ENCODE results near the gene SHB.

The SHB gene

DNA sequence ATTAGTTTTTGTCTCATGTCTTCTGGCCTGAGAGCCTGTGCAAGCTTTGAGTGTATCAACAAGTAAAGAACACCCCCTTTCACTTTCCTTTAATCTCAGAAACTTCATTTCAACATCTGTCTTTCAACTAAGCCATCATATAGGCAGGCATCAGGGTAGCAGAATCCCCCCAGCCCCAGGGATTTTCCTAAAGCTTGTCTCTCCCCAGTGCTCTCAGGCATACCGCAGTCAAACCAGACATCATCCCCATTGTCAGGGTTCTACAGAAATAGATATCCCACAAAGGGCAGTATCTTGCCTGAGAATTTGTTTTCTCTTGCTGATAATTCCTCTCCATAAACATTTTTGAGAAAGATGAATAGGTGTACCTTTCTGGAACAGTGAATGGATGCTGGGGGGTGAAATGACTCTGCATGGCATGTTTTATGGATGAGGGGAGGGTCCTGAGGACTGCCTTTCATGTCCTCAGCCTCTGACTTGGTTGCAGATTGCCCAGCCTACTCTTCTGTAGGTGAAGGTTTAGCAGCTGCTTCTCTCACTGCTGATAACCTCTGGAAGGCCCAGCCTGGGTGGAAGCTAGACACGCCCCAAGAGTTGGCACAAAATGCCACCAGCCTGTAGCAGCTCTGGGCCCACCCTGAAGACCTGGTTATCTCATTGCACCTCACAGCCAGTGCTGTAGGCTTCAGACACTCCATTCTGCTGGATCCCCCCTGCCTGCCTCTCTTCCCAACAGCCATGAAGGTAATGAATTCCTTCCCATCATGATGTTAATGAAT is 20.5 kb upstream of the SHB start:
- H2AFZ ChIP-seq, result no peak overlapping the region
- no peaks in the 10 kb centered on the region for H3K79me2 ChIP-seq
- no peak overlapping the region for H3K4me3 ChIP-seq (ENCODE audit: low read depth, low read length)
- H3K27ac ChIP-seq, result no peak overlapping the region
- H3K27me3 ChIP-seq (ENCODE audit: control insufficient read depth, insufficient read depth, low read length), result no peaks in the 10 kb centered on the region
- TF ChIP-seq, protein P1, sequence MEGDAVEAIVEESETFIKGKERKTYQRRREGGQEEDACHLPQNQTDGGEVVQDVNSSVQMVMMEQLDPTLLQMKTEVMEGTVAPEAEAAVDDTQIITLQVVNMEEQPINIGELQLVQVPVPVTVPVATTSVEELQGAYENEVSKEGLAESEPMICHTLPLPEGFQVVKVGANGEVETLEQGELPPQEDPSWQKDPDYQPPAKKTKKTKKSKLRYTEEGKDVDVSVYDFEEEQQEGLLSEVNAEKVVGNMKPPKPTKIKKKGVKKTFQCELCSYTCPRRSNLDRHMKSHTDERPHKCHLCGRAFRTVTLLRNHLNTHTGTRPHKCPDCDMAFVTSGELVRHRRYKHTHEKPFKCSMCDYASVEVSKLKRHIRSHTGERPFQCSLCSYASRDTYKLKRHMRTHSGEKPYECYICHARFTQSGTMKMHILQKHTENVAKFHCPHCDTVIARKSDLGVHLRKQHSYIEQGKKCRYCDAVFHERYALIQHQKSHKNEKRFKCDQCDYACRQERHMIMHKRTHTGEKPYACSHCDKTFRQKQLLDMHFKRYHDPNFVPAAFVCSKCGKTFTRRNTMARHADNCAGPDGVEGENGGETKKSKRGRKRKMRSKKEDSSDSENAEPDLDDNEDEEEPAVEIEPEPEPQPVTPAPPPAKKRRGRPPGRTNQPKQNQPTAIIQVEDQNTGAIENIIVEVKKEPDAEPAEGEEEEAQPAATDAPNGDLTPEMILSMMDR (IDR thresholded peaks at IDR 0.05), result no peak
- no peaks in the 10 kb centered on the region for H3K36me3 ChIP-seq (ENCODE audit: control insufficient read depth, insufficient read depth, low read length)
- H3K4me1 ChIP-seq, result no peaks in the 10 kb centered on the region
- H3K9me3 ChIP-seq (ENCODE audit: control insufficient read depth, low read length), result no peaks in the 10 kb centered on the region
- no peak overlapping the region for H3K4me2 ChIP-seq (ENCODE audit: low read length)
- H3K9ac ChIP-seq, result no peak overlapping the region

DNA sequence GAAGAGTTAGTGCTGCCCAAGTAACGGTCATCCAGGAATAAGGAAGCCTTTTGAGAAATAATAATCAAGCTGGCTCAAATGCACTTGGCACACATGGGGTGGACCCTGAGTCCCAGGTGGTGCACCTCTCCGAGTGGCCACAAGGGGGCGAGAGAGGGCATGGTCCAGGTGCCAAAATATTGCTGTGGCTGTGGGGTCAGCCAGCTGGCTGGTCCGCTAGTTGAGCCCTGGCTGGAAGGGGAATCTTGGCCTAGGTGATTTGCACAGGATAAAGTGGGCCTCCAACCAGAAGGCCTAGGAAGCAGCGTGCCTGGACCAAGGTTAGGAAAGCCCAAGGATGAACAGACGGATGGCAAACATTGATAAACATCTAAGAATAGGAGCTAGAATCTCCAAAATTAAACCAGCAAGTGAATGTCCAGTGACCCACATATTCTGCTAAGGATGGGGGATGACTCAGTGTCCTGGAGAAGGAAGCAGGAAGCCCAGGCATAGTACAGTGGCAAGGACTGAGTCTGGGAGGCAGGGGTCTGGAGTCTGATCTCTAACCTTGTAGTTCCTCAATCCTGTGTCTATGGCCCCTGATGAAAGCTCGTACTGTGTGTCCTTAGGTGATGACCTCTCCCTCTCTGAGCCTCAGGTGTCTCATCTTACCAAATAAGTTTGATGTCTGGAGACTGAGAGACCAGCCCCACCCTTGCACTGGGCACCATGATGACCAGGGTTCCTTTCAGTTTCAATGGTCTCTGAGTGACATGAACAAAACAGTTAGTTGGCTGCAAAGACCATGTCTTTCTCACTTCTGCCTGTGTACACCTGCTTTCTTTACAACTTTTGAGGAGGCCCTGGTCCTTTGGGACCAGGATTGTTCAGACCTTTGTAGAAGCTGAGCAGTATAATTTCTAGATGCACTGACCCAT is 19.2 kb upstream of the SHB start:
- H3K36me3 ChIP-seq (ENCODE audit: control insufficient read depth, insufficient read depth, low read length), result no peaks in the 10 kb centered on the region
- no peaks in the 10 kb centered on the region for H3K27me3 ChIP-seq (ENCODE audit: control insufficient read depth, insufficient read depth, low read length)
- no peak overlapping the region for H3K27ac ChIP-seq
- no peak overlapping the region for H3K4me2 ChIP-seq (ENCODE audit: low read length)
- H3K4me3 ChIP-seq (ENCODE audit: low read depth, low read length), result no peak overlapping the region
- H3K9me3 ChIP-seq (ENCODE audit: control insufficient read depth, low read length), result no peaks in the 10 kb centered on the region
- H3K79me2 ChIP-seq, result no peaks in the 10 kb centered on the region
- no peaks in the 10 kb centered on the region for H3K4me1 ChIP-seq
- no peak overlapping the region for H2AFZ ChIP-seq
- no peak overlapping the region for H3K9ac ChIP-seq
- TF ChIP-seq, protein P1 (IDR thresholded peaks at IDR 0.05), result peak; percentile 91

DNA sequence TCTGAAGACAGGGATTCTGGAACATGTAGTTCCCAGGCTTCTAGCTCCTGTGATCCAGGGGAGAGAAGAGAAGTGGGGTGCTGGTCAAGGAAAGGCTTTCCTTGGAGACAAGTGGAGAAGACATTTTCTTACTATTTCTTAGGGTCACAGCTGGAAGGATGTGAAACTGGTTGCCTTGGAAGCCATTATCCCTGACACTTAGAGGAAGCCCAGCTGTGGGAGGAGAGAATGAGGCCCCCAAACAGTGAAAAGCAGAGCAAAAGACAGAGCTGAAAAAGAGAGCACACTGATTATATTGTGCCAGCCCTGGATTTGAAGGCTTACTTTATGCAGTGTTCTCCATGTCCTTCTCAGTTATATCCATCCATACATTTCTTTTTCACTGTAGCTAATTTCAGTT is 17.5 kb upstream of the SHB start:
- Histone ChIP-seq H3K9ac (no peak overlapping the region), H2AFZ (no peak overlapping the region), H3K9me3 (ENCODE audit: control insufficient read depth, low read length) (no peaks in the 10 kb centered on the region), H3K27ac (no peak overlapping the region), H3K4me3 (ENCODE audit: low read depth, low read length) (no peak overlapping the region), H3K4me1 (no peaks in the 10 kb centered on the region), H3K27me3 (ENCODE audit: control insufficient read depth, insufficient read depth, low read length) (no peaks in the 10 kb centered on the region), H3K79me2 (no peaks in the 10 kb centered on the region), H3K4me2 (ENCODE audit: low read length) (no peak overlapping the region), H3K36me3 (ENCODE audit: control insufficient read depth, insufficient read depth, low read length) (no peaks in the 10 kb centered on the region)
- TF ChIP-seq, protein P1 (IDR thresholded peaks at IDR 0.05), result no peak

DNA sequence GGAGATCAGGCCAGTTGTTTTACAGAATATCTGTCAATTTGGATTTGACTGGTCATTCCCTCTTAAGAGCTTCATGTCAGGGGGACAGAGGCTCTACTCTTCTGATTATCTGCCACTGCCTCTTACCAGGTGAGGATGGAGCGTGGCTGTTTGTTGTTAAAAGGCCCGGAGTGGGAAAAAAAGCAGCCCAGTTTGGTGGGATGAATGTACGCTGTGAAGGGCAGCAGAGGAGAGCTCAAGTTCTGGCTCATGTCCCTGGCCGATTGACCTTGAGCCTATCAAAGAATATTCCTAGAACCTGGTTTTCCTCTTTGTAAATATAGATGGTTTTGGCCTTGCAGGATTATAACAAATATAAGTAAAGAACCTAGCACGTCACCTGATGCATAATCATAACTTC is 16.3 kb upstream of the SHB start:
- Histone ChIP-seq H3K27me3 (ENCODE audit: control insufficient read depth, insufficient read depth, low read length) (no peaks in the 10 kb centered on the region), H3K4me1 (no peaks in the 10 kb centered on the region), H3K4me3 (ENCODE audit: low read depth, low read length) (no peak overlapping the region), H3K36me3 (ENCODE audit: control insufficient read depth, insufficient read depth, low read length) (no peaks in the 10 kb centered on the region), H3K9me3 (ENCODE audit: control insufficient read depth, low read length) (no peaks in the 10 kb centered on the region), H3K79me2 (no peaks in the 10 kb centered on the region), H3K27ac (no peak overlapping the region), H3K9ac (no peak overlapping the region), H2AFZ (no peak overlapping the region), H3K4me2 (ENCODE audit: low read length) (no peak overlapping the region)
- TF ChIP-seq, protein P1 (IDR thresholded peaks at IDR 0.05), result no peak

Data from parathyroid adenoma (tissue), 2 donors.